ENCODE data around the gene PRXL2A. TPM values are rescaled to one million over a fixed set of nuclear protein-coding genes. Genes with fewer than 3 reads are reported as not detected.

Gene PRXL2A
- total and polyA plus RNA-seq, 10 of the 15 experiments (the other 5 are each of a cell fraction or from before 2014, with no cell fraction given): 2.8 to 15.6 (median 11.1) TPM

DNA sequence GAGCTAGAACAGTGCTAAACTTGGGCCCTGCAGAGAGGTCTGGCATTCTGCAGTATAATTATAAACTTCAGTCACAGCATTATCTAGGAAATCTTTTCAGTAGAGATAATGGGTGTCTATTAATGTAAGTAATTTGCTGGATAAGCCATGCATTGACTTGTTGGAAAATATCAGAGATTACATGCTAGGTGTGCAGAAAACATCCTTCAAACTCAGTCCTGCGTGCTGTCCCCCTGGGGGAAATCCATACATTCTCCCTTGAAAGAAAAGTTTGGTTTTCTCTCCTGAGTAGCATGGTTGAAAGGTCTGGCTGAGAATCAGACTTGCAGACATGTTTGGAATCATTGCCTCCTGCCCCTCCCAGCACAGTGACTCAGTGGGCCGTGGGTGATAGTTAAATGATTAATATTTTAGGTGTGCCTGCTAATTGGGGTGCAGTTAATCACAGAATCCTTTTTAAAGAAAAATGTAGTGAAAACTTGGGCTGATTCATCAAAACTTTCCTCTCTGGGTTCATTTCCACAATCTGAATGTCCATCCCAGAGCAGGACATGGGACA, 13.9 kb upstream of the PRXL2A start:
- POLR2A ChIA-PET: no interaction called here
- H3K4me2 ChIP-seq (ENCODE audit: control insufficient read depth, insufficient read depth): no peak overlapping the region

DNA sequence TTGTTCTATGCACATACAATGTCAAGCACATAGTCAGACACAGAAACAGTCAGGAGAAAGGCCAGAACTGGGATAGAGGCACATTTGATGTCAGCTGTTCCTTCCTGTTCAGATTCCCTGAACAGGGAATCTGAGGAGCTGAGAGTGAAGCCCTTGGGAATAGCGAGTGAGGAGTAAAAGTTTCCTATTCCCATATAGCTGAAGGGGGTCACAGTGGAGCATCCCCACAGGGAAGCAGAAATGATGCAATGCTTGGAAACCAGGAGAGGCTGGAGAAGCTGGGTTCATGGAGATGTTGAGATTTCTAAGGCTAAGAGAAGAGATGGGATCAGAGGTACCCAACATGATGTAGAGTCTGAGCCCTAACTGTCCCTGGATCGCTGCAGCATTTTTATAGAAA, 11.3 kb upstream of the PRXL2A start:
- CTCF ChIA-PET: no interaction called here

More for the DNA sequence above, 13.9 kb upstream of the PRXL2A start:
- Histone ChIP-seq H3K4me1 (ENCODE audit: control insufficient read depth, insufficient read depth, low read length) (no peaks in the 10 kb centered on the region), H3K4me3 (no peak overlapping the region), H3K27ac (ENCODE audit: control insufficient read depth, insufficient read depth) (no peak overlapping the region), H3K9ac (ENCODE audit: control insufficient read depth, insufficient read depth, low read length) (no peak overlapping the region), H2AFZ (ENCODE audit: control insufficient read depth, low read depth, low read length) (no peak overlapping the region), H3K9me3 (replicated peaks; ENCODE audit: control insufficient read depth, insufficient read depth, low read length) (no peaks in the 10 kb centered on the region), H3K27me3 (replicated peaks in 1 of 2; ENCODE audit: control insufficient read depth in 2 of 2, insufficient read depth in 2 of 2, low read length in 1 of 2) (no peaks in the 10 kb centered on the region), H3K79me2 (ENCODE audit: control insufficient read depth, insufficient read depth, low read length) (no peaks in the 10 kb centered on the region), H4K20me1 (ENCODE audit: control insufficient read depth, insufficient read depth) (no peaks in the 10 kb centered on the region), H3K36me3 (ENCODE audit: control insufficient read depth in 2 of 2, insufficient read depth in 2 of 2, low read length in 1 of 2) (no peaks in the 10 kb centered on the region)
- intact Hi-C loops (cut with micrococcal nuclease; ENCODE audit: unreplicated experiment) (no loop called here), in situ Hi-C loops (cut with MboI) (no loop called here)
- BruUV-seq (replicated peaks): no TSS peak
- DNase-seq (ENCODE audit: low read depth, low spot score) (no peak), FAIRE-seq (no peak), ATAC-seq (no peak)
- ChIA-PET CTCF (interaction anchor here (1.5 kb wide), 1 partner anchor 111 kb away, joined by 7 read pairs; no protein-coding TSS in a partner anchor), SMC1A (ENCODE audit: uncharacterized antibody, unreplicated experiment) (no interaction called here), RAD21 (ENCODE audit: unreplicated experiment) (no interaction called here)
- 18% methylated on average over 2 of the region's 2 CpGs for WGBS (ENCODE audit: insufficient coverage, insufficient replicate concordance, low lambda C conversion rate, missing lambda C conversion rate)
- TF ChIP-seq NR2C1 (IDR thresholded peaks at IDR 0.05): no peak
- no peak for TF ChIP-seq SP1 (IDR thresholded peaks at IDR 0.05; ENCODE audit: low read depth, low read length)
- TF ChIP-seq EGR1 (IDR thresholded peaks at IDR 0.05; ENCODE audit: borderline replicate concordance in 1 of 2, low read depth in 2 of 2, low read length in 2 of 2): no peak
- no peak for TF ChIP-seq NRF1 (conservative IDR thresholded peaks at IDR 0.05; ENCODE audit: low read depth, low read length)
- TF ChIP-seq GABPA (IDR thresholded peaks at IDR 0.05; ENCODE audit: low read depth): no peak
- TF ChIP-seq RCOR1 (conservative IDR thresholded peaks at IDR 0.05; ENCODE audit: low read depth, low read length): no peak
- no peak for TF ChIP-seq DPF2 (IDR thresholded peaks at IDR 0.05)
- no peak for TF ChIP-seq FOS (IDR thresholded peaks at IDR 0.05; ENCODE audit: borderline replicate concordance, extremely low read depth, insufficient read length)
- TF ChIP-seq TCF3 (IDR thresholded peaks at IDR 0.05; ENCODE audit: borderline replicate concordance, insufficient read depth, low read depth, low read length): no peak
- no peak for TF ChIP-seq MXI1 (IDR thresholded peaks at IDR 0.05; ENCODE audit: low read depth, low read length)
- no peak for TF ChIP-seq POLR2A (IDR thresholded peaks at IDR 0.05; ENCODE audit: low read depth, low read length)
- TF ChIP-seq RFX5 (IDR thresholded peaks at IDR 0.05; ENCODE audit: low read depth, low read length): no peak
- TF ChIP-seq CHD4 (IDR thresholded peaks at IDR 0.05): no peak

More for the DNA sequence above, 11.3 kb upstream of the PRXL2A start:
- Histone ChIP-seq H3K27me3 (replicated peaks in 1 of 2; ENCODE audit: control insufficient read depth in 2 of 2, insufficient read depth in 2 of 2, low read length in 1 of 2) (no peaks in the 10 kb centered on the region), H3K4me1 (ENCODE audit: control insufficient read depth, insufficient read depth, low read length) (no peaks in the 10 kb centered on the region), H3K79me2 (ENCODE audit: control insufficient read depth, insufficient read depth, low read length) (no peaks in the 10 kb centered on the region), H2AFZ (ENCODE audit: control insufficient read depth, low read depth, low read length) (no peak overlapping the region), H3K36me3 (ENCODE audit: control insufficient read depth in 2 of 2, insufficient read depth in 2 of 2, low read length in 1 of 2) (no peaks in the 10 kb centered on the region), H3K4me2 (ENCODE audit: control insufficient read depth, insufficient read depth) (no peak overlapping the region), H3K9ac (ENCODE audit: control insufficient read depth, insufficient read depth, low read length) (no peak overlapping the region), H3K9me3 (replicated peaks; ENCODE audit: control insufficient read depth, insufficient read depth, low read length) (no peaks in the 10 kb centered on the region), H3K27ac (ENCODE audit: control insufficient read depth, insufficient read depth) (no peak overlapping the region), H4K20me1 (ENCODE audit: control insufficient read depth, insufficient read depth) (no peaks in the 10 kb centered on the region), H3K4me3 (no peak overlapping the region)
- BruUV-seq (replicated peaks): no TSS peak
- 3% methylated on average over 2 of the region's 2 CpGs for WGBS (ENCODE audit: insufficient coverage, insufficient replicate concordance, low lambda C conversion rate, missing lambda C conversion rate)
- FAIRE-seq (no peak), DNase-seq (ENCODE audit: low read depth, low spot score) (no peak), ATAC-seq (no peak)
- RAD21 ChIA-PET (ENCODE audit: unreplicated experiment): no interaction called here
- in situ Hi-C loops (cut with MboI) (no loop called here), intact Hi-C loops (cut with micrococcal nuclease; ENCODE audit: unreplicated experiment) (no loop called here)
- SMC1A ChIA-PET (ENCODE audit: uncharacterized antibody, unreplicated experiment): interaction anchor here (0.8 to 1.1 kb wide), 3 partner anchors 46 to 109 kb away, joined by 3 to 4 read pairs (median 3); no protein-coding TSS in a partner anchor
- TF ChIP-seq ESRRA (IDR thresholded peaks at IDR 0.05; ENCODE audit: low read length) (no peak), SMC3 (IDR thresholded peaks at IDR 0.05; ENCODE audit: borderline replicate concordance, low read length) (no peak), ZSCAN29 (IDR thresholded peaks at IDR 0.05) (no peak), BRCA1 (IDR thresholded peaks at IDR 0.05; ENCODE audit: low read depth, low read length) (no peak), ZNF274 (IDR thresholded peaks at IDR 0.05; ENCODE audit: insufficient read depth, insufficient read length) (no peak), KAT2A (conservative IDR thresholded peaks at IDR 0.05; ENCODE audit: control insufficient read depth, low read depth, low read length) (no peak)
- TF ChIP-seq, protein P1, sequence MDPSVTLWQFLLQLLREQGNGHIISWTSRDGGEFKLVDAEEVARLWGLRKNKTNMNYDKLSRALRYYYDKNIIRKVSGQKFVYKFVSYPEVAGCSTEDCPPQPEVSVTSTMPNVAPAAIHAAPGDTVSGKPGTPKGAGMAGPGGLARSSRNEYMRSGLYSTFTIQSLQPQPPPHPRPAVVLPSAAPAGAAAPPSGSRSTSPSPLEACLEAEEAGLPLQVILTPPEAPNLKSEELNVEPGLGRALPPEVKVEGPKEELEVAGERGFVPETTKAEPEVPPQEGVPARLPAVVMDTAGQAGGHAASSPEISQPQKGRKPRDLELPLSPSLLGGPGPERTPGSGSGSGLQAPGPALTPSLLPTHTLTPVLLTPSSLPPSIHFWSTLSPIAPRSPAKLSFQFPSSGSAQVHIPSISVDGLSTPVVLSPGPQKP (IDR thresholded peaks at IDR 0.05; ENCODE audit: low read depth, low read length): no peak
- TF ChIP-seq, protein P2, sequence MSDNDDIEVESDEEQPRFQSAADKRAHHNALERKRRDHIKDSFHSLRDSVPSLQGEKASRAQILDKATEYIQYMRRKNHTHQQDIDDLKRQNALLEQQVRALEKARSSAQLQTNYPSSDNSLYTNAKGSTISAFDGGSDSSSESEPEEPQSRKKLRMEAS (IDR thresholded peaks at IDR 0.05; ENCODE audit: low read depth, low read length): no peak
- POLR2A ChIA-PET: interaction anchor here (0.6 to 0.7 kb wide), 2 partner anchors 182 to 484 kb away, joined by 6 read pairs; no protein-coding TSS in a partner anchor

All from GM12878 (cell line).